GM12872 (cell line): Measurements from ENCODE around the gene JUN.

Experiments used
- TF ChIP-seq, protein P1 (sequence below): IDR thresholded peaks from 3 replicates; pipeline ENCODE4 v1.5.1; 2011; ENCODE audit warnings: low read depth, mild to moderate bottlenecking, low read length, moderate library complexity; ENCODE audit not compliant: insufficient read depth

Gene JUN

DNA sequence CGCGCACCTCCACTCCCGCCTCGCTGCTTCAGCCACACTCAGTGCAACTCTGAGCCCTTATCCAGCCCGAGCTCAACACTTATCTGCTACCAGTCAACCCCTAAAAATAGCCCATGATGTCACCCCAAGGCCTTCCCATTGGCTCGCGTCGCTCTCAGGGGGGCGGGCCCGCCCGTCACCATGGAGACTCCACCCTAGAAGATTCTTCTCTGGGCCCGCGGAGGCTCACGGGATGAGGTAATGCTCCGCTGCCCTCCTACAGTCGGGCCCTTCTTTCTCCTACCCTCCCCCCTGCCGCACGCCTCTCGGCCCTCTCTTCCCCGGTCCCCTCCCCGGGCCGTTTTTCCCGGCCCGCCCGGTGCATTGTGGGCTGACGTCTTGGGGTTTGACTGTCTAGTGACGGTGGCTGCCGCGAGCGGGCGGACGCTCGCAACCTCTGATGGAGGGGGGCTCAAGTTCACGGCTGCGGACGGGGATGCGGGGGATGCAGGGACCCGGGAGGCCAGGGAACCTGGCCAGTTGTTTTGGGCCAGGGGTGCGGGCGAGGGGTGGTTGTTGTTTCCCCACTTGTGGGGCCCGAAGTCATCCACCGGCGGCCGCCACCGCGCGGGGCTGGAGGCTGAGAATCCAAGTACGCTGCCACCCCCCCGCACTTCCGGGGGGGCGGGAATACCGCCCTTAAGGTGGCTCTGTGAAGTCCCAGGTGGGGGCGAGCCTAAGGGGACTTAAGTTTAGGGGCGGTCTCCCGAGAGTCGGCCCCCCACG is at the start of gene JUN:
Gene JUN (minus strand): TSS at position 55 of the 765 bp plus-strand sequence. CDS start 977 bp downstream, outside the sequence.
- TF ChIP-seq, protein P1, sequence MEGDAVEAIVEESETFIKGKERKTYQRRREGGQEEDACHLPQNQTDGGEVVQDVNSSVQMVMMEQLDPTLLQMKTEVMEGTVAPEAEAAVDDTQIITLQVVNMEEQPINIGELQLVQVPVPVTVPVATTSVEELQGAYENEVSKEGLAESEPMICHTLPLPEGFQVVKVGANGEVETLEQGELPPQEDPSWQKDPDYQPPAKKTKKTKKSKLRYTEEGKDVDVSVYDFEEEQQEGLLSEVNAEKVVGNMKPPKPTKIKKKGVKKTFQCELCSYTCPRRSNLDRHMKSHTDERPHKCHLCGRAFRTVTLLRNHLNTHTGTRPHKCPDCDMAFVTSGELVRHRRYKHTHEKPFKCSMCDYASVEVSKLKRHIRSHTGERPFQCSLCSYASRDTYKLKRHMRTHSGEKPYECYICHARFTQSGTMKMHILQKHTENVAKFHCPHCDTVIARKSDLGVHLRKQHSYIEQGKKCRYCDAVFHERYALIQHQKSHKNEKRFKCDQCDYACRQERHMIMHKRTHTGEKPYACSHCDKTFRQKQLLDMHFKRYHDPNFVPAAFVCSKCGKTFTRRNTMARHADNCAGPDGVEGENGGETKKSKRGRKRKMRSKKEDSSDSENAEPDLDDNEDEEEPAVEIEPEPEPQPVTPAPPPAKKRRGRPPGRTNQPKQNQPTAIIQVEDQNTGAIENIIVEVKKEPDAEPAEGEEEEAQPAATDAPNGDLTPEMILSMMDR = no peak

DNA sequence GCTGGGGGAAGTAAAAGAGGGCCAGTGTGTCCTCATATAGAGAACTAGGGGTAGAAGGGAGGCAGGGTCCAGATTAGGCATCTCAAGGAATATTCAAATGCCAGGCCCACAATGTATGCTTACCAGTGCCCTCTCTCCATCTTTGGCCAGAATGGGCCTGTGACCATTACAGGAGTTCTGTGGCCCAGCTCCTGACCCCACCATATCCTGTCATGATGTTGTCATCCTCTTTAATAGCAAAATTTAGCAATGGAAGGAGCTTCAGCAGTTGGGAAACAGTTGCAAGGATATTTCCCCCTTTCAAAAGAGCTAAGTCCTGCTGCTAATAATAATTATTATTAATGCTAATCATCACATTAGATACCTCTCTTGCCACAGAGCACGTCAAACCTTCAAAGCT is 49.3 kb upstream of the JUN start:
- TF ChIP-seq, protein P1 = no peak

DNA sequence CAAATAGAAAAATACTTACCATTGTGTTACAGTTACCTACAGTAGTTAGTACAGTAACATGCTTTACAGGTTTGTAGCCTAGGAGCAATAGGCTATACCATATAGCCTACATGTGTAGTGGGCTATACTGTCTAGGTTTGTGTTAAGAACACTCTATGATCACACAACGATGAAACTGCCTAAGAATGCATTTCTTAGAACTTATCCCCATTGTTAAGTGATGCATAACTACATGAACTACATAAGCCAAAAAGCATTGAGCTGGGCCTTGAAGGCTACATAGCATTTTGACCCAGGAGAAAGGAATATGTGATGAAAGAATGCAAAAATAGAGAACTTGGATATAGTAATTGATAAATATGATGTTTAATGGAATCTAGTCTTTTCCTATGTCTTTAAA is 46.4 kb upstream of the JUN start:
- TF ChIP-seq, protein P1 = no peak

DNA sequence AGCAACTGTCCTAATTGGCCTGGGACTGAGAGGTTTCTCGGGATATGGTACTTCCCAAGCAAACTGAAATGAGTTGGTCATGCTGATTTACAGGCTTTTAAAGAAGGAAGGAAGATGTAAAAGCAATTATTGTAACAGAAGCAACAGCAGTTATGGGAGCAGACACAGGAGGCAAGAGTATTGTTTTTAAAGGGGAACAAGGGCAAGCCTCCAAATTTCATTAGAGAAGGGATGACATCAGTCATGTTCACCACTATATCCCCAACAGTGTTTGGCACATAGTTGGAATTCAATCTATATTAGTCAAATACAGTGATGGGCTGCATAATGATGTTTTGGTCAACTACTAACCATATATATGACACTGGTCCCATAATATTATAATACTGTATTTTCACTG is 46.0 kb upstream of the JUN start:
- TF ChIP-seq, protein P1 = no peak

DNA sequence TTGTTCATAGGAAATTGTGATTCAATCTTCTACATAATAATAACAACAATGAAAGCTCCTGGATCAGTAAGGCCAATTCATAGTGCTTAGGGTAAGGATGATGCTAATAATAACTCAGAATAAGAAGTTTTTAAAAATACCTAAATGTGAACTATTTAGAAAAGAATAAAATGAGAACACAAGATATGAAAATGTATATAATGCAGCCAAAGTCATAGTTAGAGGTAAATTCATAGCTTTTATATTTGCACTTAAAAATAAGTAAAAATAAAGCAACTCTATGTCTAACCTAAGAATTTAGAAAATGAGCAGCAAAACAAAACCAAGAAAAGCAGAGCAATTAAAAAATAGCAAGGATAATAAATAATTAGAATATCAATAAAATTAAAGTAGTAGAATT is 43.5 kb upstream of the JUN start:
- TF ChIP-seq, protein P1 = no peak

DNA sequence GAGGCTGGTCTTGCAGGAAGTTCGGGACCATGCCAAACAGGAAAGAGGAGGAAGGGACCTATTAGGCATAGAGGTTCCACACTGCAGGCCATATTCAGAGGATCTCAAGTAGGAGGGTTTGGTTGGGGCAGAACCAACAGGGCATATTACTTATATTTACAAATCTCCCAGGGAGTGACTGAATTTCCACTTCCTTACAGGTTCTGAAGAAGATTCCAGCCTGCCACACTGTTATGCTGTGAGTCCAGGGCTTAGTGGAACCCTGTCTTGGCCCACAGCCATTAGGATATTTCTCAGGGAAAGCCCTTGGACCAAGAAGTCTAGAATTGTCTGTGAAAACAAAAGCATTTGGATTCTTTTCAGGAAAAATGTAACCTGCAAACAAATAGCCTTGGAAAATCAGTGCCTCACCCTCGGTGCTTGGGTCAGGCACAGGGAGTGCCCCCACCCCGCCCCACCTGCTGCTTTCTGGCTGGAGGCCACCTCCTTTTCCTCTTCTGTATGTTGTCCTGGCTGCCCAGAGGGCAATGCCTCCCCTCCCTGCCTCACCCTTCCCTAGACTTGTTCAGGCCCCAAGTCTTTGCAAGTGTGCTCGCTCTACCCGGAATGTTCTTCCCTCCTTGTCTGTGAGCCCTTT is 41.0 kb upstream of the JUN start:
- TF ChIP-seq, protein P1 = no peak

DNA sequence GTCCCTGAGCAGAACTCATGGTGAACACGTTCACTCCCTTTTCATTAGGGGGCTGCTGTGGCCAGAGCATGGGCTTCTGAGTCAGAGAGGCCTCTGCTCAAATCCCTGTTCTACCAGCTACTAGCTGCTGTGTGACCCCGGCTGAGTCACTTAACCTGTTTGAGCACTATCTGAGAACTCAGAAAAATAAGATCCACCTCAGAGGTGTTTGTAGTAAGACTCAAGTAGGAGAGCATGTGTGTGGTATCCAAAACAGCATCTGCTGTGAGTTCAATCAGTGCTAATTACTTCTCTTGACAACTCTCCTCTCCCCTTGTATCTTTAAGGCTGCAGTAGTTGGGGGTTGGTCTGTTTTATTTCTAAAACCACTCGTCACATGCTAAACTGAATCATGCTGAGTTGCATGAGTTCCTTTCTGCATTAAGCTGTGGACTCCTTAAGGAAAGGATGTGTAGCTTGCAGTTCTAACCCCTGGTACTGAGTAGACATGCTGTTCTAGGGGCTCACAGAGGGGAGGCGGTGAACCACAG is 39.7 kb upstream of the JUN start:
- TF ChIP-seq, protein P1 = no peak
